ENCODE measurements around the gene ARMCX2.

GRCh38 chrX:101639583-101639982 is 20.1 kb downstream of the ARMCX2 start:
- TF ChIP-seq CTCF (IDR thresholded peaks at IDR 0.05): no peak
- TF ChIP-seq MYC (IDR thresholded peaks at IDR 0.05; ENCODE audit: borderline replicate concordance, low read length): no peak
- no peak for TF ChIP-seq JUN (IDR thresholded peaks at IDR 0.05)
- no peak for TF ChIP-seq POLR2A (IDR thresholded peaks at IDR 0.05; ENCODE audit: low read length)
- TF ChIP-seq SMC3 (IDR thresholded peaks at IDR 0.05): no peak
- TF ChIP-seq GATA3 (IDR thresholded peaks at IDR 0.05; ENCODE audit: borderline replicate concordance): no peak
- no peak for TF ChIP-seq MAX (IDR thresholded peaks at IDR 0.05)
- TF ChIP-seq, protein P1, sequence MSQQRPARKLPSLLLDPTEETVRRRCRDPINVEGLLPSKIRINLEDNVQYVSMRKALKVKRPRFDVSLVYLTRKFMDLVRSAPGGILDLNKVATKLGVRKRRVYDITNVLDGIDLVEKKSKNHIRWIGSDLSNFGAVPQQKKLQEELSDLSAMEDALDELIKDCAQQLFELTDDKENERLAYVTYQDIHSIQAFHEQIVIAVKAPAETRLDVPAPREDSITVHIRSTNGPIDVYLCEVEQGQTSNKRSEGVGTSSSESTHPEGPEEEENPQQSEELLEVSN (IDR thresholded peaks at IDR 0.05; ENCODE audit: borderline replicate concordance, low read depth): no peak
- TF ChIP-seq POLR2AphosphoS2 (conservative IDR thresholded peaks at IDR 0.05; ENCODE audit: low read length): no peak
- no peak for TF ChIP-seq ZFP36 (IDR thresholded peaks at IDR 0.05; ENCODE audit: borderline replicate concordance, partially characterized antibody)
- TF ChIP-seq CBX8 (IDR thresholded peaks at IDR 0.05): no peak
- TF ChIP-seq KDM5A (IDR thresholded peaks at IDR 0.05): no peak
- no peak for TF ChIP-seq CHD4 (IDR thresholded peaks at IDR 0.05; ENCODE audit: borderline replicate concordance)
- no peak for TF ChIP-seq NFE2L2 (conservative IDR thresholded peaks at IDR 0.05; ENCODE audit: low read length)

Data from A549 (cell line).